Breast epithelium (tissue), 3 donors: ENCODE data around the gene BORCS8.

Source experiments
- CTCF ChIP-seq, 3 donors: fragments of 450-650 bp; IDR thresholded peaks; one replicate each; pipeline ENCODE4 v1.5.1; 2016 to 2017; ENCODE audit warnings: antibody characterized with exemption in 3 of 3, mild to moderate bottlenecking in 3 of 3, moderate library complexity in 3 of 3
- POLR2A ChIP-seq: fragments of 450-650 bp; IDR thresholded peaks from one replicate; pipeline ENCODE4 v1.6.1; 2016; ENCODE audit warnings: antibody characterized with exemption, mild to moderate bottlenecking, moderate library complexity
- POLR2AphosphoS5 ChIP-seq, 3 donors: sonication (generic); formaldehyde crosslinking; IDR thresholded peaks; one replicate each; pipeline ENCODE4 v1.6.1; 2017; ENCODE audit warnings: antibody characterized with exemption in 3 of 3

- TF ChIP-seq CTCF (IDR thresholded peaks at IDR 0.05) (no peak), POLR2A (no peak), POLR2AphosphoS5 (IDR thresholded peaks at IDR 0.05) (no peak)
These were observed 32.3 kb upstream of the BORCS8 start for GRCh38 chr19:19224150-19224851.
